NCI-H2227 treated with DMSO at 0.1 percent for 48 hours (cell line): ENCODE measurements around the gene GIMAP7.
"Not testable (repeated sequence)": the region's sequence is repeated elsewhere in the genome, so short reads cannot be mapped to it uniquely, and the experiment has no call there.

Experiments used
- DNase-seq: peaks from one replicate; lab custom pipeline; 2025; lab: John Stamatoyannopoulos, UW

GIMAP7 gene

DNA sequence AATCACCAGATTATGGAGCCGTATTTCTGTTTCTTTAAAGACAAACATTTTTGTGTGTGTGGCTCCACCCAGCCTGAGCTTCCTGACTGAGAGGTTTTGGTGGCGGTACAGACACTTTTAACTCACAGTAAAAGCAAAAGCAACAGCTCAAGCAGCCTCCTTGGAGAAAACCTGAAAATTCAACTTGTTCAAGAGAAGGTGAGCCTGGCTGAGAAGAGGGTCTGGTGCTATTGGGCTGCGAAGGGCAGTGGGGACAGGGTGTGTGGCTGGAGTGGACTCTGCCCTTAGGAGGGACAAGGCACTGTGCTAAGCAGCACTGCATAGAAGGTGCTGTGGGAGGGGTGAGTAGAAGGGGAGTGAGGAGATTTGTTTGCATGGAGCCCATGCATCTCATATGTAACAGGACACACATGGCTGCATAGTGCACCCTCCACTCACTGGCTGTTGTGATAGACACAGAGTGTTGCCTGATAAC lies at the start of gene GIMAP7:
Gene GIMAP7 (plus strand): TSS at position 125 of the 475 bp plus-strand sequence. CDS start 5,103 bp downstream, outside the sequence.
- DNase-seq = no peak

DNA sequence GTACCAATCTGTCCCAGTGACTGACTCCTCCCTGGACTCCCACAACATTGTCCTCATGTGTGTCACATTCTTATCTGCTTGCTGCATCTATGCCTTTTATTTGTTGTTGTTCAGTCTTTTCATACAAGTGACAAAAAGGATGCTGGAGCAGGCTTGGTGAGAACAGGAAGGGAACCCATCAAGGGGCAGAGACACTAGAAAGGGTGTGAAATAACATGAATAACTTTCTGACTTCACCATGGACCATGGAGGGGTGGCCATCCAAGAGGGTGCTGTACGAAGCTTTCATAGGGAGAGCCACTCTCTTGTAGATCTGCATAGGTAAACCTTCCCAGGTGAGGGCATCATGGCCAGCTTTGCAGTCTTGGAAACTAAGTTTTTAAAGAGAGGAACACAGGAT lies 49.7 kb upstream of the GIMAP7 start:
- DNase-seq = no peak

DNA sequence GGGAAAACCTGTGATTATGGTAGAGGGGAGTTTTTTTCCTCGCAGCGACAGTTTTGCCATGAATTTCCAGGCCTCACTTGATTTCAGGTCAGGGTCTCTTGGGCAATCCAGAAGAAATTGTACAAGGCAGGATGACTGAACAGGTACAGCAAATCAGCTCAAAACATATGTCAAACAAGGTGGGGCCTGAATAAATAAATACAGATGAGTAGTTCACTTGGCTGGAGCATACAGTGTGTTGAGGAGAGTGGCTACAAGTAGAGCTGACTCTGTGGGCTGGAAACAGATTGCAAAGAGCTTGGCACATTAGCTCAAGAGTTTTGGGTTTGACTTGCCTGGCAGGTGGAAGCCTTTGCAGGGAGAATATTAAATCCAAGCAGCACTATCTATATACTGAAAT lies 49.3 kb upstream of the GIMAP7 start:
- no peak for DNase-seq

DNA sequence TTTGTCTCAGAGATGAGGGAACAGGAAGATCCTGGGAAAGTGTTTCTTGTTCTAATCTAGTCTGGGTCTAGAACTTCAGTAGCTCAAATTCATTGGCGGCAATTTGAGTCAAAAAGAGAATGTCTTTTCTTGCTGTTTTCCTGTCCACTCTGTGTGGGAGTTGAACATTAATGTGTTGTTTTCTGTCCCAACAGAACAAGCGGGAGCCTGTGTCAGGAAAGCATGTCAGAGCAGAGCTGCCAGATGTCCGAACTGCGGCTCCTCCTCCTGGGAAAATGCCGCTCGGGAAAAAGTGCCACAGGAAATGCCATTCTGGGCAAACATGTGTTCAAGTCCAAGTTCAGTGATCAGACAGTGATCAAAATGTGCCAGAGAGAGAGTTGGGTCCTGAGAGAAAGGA lies 48.2 kb upstream of the GIMAP7 start:
- DNase-seq = no peak

DNA sequence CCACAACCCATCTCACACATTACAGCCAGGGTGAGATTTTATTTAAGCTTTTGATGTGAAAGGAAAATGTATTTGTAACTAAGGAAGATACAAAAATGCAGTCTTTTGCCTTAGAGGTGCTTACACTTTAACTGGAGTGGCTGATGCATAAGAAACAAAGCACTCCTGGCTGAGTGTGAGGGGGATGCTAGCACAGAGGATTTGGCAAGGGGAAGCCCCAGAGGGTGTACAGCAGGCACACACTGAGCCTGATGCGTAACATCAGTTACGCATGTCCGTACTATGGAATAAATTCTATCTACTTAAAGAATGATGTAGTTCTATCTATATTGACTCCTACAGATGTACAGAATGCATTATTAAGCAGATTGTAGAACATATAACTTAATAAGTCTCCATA lies 46.4 kb upstream of the GIMAP7 start:
- DNase-seq = no peak

DNA sequence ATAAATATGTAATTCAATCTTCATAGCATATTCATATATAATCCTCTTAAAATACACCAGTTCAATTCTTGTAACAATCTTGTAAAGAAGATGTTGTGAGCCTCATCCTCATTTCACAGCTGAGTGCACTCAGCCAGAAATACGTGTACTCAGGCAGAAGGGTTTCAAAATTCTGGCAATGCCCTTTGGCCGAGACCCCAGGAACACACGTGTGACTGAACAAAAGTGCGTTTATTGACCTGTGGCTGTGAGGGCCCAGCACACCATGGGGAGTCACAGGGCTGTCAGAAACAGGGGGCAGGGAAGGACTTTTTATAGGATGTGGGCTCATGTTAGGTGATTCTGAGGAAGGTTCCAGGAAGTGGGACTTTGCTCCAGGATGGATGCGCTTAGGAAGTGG lies 42.8 kb upstream of the GIMAP7 start:
- DNase-seq = no peak

DNA sequence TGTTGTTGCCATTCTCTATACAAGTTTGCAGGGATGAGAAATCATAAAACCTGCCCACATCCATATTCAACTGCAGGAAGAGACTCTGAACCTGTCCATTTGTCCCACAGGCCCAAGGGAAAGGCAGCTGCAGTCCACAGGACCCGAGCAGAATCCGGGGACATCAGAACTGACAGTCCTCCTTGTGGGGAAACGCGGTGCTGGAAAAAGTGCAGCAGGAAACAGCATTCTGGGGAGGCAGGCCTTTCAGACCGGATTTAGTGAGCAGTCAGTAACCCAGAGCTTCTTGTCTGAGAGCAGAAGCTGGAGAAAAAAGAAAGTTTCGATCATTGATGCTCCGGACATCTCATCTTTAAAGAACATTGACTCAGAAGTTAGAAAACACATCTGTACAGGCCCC lies 40.8 kb upstream of the GIMAP7 start:
- no peak for DNase-seq

DNA sequence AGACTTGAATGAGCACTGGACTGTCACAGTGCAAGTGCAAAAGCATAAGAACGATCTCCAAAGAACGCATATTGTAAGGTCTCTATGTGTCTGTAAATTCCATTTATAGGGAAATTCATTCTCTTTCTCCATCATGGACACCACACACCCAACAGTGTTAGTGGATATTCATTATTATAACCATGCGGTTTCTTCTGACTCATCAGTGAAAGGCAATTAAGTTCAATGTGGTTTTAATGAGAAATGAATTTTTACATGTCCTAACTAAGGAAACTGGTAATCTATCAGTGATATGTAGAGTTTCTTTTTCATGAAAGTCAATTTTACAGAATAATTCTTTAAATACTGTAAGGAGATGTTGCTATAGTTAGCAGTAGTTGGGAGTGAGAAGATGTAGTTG lies 38.4 kb upstream of the GIMAP7 start:
- DNase-seq = no peak

DNA sequence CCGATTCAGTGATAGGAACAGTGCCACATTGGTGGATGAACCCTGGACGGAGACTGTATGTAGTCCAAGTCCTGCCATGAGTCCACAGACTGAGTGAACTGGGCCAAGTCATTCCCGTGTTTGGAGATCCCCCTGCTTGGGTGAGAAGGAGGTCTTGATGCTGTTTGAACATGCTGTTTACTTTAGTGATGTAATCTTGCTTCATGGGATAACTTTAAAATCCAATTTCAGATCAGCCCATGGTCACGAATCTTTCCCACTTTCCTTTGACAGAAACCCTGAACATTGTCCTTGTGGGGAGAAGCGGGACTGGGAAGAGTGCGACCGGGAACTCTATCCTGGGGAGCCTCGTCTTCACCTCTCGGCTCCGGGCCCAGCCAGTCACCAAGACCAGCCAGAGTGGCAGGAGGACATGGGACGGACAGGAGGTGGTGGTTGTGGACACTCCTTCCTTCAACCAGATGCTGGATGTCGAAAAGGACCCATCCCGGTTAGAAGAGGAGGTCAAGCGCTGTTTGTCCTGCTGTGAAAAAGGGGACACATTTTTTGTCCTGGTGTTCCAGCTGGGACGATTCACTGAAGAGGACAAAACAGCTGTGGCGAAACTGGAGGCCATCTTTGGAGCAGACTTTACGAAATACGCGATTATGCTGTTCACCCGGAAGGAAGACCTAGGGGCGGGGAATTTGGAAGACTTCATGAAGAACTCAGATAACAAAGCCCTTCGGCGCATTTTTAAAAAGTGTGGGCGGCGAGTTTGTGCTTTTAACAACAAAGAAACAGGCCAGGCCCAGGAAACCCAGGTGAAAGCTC lies 37.6 kb upstream of the GIMAP7 start:
- no peak for DNase-seq

DNA sequence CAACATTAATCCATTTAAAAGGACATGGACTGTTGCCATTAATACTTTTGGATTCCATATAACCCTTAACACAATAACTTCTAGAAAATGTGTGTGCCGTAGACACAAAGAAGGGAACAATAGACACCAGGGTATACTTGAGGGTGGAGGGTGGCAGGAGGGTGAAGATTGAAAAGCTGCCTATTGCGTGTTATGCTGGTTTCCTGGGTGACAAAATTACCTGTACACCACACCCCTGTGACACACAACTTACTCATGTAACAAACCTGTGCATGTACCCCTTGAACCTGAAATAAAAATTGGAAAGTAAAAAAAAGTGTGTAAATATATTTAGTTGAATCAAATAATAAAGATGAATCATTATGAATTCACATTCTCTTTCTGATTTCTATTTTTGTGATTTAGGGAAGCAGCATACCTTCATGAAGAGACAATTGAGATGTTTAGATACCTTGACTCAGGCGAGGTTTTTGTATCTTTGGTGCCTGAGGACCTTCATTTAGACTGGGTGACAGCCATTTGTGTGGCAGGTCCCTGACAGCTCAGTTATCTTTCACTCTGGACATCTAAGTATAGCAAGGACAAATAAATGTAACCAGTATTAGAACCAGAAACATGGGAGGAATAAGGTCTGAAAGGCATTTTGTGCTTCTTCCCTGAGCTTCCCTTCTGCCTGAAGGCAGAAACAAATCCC lies 35.5 kb upstream of the GIMAP7 start:
- no peak for DNase-seq

DNA sequence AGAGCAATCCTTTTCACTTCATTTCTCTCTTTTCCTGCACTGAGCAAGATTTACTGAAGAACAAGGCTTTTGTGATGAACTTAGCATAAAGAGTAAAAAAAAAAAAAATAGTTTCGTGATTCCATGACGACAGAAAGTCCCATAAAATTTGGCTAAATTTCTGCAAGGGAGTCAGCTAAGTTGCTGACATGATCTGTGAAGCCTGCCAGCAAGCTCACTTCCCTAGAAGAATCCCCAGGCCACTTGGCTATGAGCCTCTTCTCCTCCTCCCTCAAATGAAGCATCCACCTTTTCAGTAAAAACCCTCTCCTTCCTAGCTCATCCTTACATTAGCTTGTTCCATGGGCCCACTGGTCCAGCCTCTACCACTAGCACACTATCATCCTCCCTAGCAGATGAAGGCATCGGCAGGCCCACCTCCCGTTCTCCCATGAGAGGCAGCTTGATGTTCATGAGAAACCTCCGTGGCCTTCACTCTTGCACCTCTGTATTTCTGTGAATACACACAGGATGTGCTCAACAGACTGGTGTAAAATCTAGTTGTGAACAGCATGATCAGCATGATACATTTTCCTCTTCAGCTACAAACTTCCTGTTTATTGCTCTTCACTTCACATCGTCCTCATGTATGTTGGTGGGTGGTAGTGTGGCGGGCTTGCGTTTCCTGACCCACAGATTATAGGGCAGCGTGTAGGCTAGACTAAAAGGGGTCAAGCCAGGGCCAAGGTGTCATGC lies 33.3 kb upstream of the GIMAP7 start:
- no peak for DNase-seq

DNA sequence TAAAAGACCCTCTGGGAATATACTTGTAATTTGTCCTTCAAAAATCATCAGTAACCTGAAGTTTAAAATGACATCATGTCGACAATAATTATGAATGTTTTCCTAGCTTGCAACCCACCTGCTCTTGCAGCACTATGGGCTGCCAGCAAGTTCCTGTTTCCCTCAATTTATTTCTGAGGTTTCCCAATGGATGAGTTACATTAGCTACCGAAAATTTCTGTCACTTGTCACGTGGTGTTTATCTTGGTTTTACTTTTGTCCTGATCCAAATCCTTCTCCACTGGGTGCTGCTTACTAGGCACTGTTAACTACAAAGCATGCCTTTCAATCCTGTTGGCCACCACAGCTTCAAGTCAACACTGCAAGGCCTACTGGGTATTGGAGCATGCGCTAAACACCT lies 32.8 kb upstream of the GIMAP7 start:
- DNase-seq = no peak

DNA sequence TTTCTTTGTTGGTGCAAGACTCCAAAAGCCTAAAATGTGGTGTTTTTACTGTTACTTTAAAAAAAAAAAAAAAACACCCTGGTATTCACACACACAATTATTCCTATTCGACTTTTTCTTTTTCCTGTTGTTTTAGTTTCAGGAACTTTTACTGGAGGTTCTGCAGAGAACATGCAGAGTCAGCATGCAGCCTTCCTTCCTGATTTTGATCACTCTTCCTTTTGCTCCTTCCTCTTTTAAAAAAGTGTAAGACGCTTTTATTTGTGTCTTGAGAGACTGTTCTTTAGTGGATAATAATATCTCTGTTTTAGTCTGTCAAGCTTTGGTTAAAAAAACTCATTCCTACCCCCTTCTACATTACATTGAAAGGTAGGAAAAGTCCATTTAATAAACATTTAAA lies 31.2 kb upstream of the GIMAP7 start:
- DNase-seq = not testable (repeated sequence)

DNA sequence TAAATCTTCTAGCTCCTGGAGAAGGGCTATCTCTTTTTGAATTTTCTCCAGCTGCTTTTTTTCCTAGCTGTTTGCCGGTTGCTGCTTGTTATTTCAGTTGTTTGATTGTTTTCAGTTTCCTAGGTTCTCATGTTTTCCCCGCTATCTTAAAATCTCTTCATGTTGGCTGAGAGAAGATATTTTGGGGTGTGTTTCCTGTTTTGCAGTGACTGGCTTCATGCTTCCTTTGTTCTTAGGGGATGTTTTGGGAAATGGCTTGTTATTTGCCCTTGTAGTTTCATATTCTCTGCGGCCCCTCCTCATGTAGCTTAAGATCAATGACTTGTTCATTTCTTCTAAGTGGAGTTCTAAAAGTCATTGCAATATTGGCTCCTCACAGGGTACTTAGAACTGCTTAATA lies 30.6 kb upstream of the GIMAP7 start:
- DNase-seq = not testable (repeated sequence)

DNA sequence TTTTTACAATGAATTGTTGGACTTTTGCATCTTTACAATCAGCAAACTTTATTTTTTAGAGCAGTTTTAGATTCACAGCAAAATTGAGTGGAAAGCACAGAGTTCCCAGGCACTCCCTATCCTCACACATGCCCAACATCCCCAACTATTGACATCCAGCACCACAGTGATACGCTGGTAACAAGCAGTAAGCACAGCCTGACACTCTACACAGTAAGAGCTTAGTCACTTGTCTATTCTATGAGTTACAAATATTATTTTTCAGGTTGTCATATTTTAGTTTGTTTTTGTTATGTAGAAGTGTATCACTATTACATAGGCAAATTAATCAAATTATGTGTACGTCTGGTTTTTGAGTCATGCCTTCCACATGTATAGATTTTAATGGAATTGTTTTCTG lies 27.0 kb upstream of the GIMAP7 start:
- no peak for DNase-seq

DNA sequence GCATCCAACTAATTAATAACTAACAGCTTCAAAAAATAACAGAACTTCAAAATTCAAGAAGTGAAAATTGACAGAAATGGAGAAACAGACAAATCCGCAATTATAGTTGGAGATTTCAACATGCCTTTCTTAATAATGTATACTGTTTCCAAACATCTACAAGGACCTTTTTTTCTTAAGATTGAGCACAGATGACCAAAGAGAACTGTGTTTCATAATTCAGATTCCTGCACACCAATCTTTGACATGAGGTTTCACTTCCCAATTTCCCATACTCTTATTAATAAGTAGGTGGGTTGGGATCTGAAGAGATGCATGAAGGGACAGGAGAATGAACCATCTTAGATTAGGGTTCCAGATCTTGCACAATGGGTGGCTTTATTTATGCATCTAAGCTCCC lies 24.9 kb upstream of the GIMAP7 start:
- DNase-seq = no peak

DNA sequence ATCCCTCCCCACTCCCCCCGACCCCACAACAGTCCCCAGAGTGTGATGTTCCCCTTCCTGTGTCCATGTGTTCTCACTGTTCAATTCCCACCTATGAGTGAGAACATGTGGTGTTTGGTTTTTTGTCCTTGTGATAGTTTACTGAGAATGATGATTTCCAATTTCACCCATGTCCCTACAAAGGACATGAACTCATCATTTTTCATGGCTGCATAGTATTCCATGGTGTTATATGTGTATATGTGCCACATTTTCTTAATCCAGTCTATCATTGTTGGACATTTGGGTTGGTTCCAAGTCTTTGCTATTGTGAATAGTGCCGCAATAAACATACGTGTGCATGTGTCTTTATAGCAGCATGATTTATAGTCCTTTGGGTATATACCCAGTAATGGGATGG lies 21.2 kb upstream of the GIMAP7 start:
- not testable (repeated sequence) for DNase-seq

DNA sequence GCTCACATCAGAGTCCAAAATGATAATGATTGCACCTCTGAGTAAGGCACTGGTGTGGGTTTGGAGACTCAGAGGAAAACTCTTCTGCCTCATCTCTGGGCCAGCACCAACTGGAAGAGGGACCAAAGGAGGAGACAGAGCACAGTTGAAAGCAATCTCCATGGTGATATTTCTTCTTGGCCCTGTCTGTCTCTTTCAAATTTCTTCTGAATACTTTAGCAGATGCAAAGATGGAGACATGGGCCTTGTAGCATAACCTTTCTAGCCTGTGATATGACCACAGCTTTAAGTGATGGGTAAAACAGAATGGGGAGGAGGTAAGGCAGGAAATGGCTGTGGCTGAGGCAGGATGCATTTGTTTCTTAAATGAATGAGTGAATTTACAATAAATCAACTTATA lies 12.2 kb upstream of the GIMAP7 start:
- no peak for DNase-seq

DNA sequence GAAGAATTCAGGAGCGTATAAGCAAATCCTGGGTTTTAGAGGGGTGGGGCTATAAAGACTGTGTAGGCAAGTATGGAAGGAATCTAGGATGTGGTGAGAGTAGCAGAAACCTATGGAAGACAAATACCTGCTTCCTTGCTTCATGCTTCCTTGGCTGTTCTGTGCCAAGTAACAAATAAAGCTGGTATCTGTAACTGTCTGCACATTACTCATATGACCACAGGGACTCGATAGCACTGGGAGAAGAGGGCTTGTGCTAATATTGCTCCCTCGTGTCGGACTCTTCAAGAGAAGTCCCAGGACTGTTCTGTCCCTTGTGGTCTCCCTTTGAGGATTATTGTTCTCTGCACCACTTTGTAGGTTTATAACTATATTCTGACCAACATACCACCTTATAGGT lies 11.5 kb upstream of the GIMAP7 start:
- no peak for DNase-seq

DNA sequence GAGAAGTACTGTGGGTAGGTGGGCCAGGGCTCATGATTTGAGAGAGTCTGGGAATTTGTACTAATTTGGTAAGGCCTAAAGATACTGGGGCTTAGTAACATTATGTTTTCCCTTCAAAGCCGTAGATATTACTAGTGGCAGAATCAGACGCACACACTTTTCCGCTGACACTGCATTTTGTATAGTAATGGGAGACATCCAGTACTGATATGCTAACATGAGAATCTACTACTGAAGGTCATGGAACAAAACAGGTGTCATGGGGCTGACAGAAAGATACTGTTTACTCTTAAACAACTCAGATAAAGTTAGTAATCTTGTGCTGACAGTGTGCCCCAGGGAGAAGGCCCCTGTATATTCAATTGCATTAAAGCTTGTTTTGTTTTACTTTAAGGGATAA lies 11.1 kb upstream of the GIMAP7 start:
- DNase-seq = no peak

DNA sequence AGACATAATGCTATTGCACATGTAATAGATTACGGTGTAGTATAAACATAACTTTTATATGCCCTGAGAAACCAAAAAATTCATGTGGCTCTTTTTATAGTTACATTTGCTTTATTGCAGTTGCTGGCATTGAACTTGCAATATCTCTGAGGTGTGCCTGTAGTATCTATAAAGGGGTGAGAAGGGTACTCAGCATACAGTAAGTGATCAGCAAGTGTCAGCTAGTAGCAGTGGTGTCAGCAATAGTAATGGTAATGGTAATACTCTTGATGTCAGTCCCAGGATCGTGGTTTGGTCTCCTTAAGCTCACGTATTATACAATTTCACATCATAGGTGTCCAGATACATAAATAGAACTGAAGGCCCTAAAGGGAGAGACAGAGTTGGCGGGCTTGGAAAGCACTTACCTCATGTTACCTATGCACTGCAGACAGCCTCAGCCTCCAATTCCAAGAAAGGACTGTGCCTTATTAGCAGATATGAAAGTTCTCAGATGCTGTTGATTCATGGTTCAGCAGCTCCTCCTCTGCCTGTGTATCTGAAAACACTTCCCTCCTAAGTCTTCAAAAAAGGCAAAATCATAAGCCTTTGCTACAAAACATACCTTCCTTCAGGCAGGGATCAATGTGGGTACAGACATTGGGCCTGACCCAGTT lies 6.6 kb upstream of the GIMAP7 start:
- DNase-seq = no peak

DNA sequence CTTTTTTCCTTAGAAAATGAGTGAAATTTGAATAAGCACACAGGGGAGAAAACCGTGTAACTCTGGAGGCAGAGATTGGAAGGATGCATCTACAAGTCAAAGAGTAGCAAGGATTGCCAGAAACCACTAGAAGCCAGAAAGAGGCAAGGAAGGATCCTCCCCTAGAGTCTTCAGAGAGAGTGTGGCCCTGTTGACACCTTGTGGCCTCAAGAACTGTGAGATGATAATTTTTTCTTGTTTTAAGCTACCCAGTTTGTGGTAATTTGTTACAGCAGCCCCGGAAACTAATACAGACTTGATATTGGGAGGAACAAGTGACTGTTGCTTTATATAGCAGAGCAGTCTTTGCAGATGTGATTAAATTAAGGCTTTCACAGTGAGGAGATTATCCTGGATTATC lies 3.6 kb upstream of the GIMAP7 start:
- DNase-seq = no peak
